ENCODE measurements around the gene MFSD6.

DNA sequence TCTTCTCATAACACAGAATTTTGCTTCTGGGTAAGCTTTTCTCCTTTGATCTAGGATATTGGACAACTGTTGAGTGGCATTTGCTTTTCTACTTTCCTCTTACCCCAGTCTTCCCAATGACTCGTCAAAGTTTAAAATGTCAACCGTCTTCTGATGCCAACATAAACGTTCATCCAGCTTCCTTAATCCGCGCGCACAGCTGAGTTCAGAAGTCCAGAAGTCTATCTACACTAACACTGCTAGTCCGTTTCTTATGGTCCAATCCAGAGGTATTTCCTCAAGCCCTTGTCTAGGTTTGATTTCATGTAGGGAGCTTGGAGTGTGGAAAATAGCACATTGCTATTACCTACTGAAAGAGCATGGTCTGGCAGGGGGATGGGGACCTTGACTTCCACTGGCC lies 48.7 kb downstream of the MFSD6 start:
- TF ChIP-seq, protein P1, sequence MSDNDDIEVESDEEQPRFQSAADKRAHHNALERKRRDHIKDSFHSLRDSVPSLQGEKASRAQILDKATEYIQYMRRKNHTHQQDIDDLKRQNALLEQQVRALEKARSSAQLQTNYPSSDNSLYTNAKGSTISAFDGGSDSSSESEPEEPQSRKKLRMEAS (CRISPR knock-in tag; IDR thresholded peaks at IDR 0.05) = no peak
- TF ChIP-seq NR1H2 (CRISPR knock-in tag; IDR thresholded peaks at IDR 0.05) (no peak), ZNF416 (CRISPR knock-in tag; IDR thresholded peaks at IDR 0.05) (no peak), CTCF (IDR thresholded peaks at IDR 0.05) (no peak)
- TF ChIP-seq, protein P2, sequence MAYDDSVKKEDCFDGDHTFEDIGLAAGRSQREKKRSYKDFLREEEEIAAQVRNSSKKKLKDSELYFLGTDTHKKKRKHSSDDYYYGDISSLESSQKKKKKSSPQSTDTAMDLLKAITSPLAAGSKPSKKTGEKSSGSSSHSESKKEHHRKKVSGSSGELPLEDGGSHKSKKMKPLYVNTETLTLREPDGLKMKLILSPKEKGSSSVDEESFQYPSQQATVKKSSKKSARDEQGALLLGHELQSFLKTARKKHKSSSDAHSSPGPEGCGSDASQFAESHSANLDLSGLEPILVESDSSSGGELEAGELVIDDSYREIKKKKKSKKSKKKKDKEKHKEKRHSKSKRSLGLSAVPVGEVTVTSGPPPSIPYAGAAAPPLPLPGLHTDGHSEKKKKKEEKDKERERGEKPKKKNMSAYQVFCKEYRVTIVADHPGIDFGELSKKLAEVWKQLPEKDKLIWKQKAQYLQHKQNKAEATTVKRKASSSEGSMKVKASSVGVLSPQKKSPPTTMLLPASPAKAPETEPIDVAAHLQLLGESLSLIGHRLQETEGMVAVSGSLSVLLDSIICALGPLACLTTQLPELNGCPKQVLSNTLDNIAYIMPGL (CRISPR knock-in tag; IDR thresholded peaks at IDR 0.05) = no peak
